ENCODE data around the gene GFAP.

Gene GFAP

GRCh38 chr17:44901411-44901921 is 13.8 kb downstream of the GFAP start:
- H3K79me2 ChIP-seq (ENCODE audit: insufficient read depth, low read length), result peaks cover 27% of the 10 kb centered on the region
- no peaks in the 10 kb centered on the region for H3K27me3 ChIP-seq (ENCODE audit: insufficient read depth, low read length, poor library complexity, severe bottlenecking)
- no peaks in the 10 kb centered on the region for H3K9me2 ChIP-seq (replicated peaks; ENCODE audit: low read depth, low read length)
- H2AFZ ChIP-seq (ENCODE audit: low read length), result no peak overlapping the region
- no peak for TF ChIP-seq EZH2phosphoT487 (IDR thresholded peaks at IDR 0.05; ENCODE audit: borderline replicate concordance)
- TF ChIP-seq, protein P1, sequence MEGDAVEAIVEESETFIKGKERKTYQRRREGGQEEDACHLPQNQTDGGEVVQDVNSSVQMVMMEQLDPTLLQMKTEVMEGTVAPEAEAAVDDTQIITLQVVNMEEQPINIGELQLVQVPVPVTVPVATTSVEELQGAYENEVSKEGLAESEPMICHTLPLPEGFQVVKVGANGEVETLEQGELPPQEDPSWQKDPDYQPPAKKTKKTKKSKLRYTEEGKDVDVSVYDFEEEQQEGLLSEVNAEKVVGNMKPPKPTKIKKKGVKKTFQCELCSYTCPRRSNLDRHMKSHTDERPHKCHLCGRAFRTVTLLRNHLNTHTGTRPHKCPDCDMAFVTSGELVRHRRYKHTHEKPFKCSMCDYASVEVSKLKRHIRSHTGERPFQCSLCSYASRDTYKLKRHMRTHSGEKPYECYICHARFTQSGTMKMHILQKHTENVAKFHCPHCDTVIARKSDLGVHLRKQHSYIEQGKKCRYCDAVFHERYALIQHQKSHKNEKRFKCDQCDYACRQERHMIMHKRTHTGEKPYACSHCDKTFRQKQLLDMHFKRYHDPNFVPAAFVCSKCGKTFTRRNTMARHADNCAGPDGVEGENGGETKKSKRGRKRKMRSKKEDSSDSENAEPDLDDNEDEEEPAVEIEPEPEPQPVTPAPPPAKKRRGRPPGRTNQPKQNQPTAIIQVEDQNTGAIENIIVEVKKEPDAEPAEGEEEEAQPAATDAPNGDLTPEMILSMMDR (conservative IDR thresholded peaks at IDR 0.05; ENCODE audit: low read length), result no peak
- H3K4me1 ChIP-seq (ENCODE audit: insufficient read depth, low read length, poor library complexity, severe bottlenecking), result peaks cover 15% of the 10 kb centered on the region
- no peaks in the 10 kb centered on the region for H4K20me1 ChIP-seq (ENCODE audit: insufficient read depth, low read length, poor library complexity, severe bottlenecking)
- no peaks in the 10 kb centered on the region for H3F3A ChIP-seq (ENCODE audit: low read depth)
- H3K9ac ChIP-seq (ENCODE audit: low read depth, low read length, poor library complexity, severe bottlenecking), result no peak overlapping the region
- no peak overlapping the region for H3K4me2 ChIP-seq (ENCODE audit: low read depth, low read length, poor library complexity, severe bottlenecking)
- no peak overlapping the region for H3K4me3 ChIP-seq (ENCODE audit: low read length, poor library complexity, severe bottlenecking)
- no peaks in the 10 kb centered on the region for H3K9me3 ChIP-seq (ENCODE audit: insufficient read depth, low read depth, low read length)
- no peaks in the 10 kb centered on the region for H3K36me3 ChIP-seq (ENCODE audit: insufficient read depth, low read length)

DNA sequence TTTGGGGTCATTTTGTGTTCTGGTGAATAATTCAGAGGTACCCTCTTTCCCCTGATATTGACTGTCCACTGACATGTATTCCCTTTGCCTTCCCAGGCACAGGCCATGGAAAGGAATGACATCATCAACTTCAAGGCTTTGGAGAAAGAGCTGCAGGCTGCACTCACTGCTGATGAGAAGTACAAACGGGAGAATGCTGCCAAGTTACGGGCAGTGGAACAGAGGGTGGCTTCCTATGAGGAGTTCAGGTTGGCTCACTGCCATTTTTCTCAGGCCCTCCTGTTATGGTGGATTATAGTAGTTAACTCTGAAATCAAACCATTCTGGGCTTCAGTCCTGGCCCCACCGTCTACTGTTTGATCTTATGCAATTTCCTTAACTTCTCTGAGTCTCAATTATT is 14.4 kb downstream of the GFAP start:
- H3K4me2 ChIP-seq (ENCODE audit: low read depth, low read length, poor library complexity, severe bottlenecking), result no peak overlapping the region

DNA sequence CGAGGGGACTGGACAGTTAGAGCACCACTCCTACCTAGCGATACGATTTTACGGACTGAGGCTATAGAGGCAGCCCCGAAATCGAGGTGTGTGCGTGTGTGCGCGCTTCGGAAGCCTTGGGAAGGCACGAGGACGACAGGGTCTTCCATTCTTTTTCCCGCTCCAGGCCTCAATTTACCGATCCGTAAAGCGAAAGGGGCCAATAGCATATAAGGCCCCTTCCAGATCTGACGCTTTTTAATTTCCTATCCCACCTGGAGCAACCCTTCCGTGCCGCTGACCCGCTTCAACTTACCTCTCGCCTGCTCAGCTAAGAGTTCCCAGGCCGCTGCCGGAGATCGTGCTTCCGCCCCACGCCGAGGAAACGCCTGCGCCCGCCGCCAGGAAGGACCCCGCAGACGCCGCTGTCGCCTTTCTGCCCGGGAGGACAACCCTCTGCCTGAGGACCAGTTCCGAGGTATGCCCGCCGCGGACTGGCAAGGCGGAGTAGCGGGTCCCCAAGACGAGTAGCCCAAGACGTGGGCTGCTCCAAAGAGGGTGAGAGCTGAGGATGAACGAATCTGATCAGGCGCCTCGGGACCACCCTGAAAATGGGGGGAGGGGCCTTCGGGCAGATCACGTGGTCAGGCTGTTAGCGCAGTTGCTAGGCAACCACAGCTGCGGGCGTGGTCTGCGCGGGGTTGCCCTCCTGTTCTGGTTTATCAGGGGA is 16.1 kb downstream of the GFAP start, which contains the start of gene EFTUD2:
Gene EFTUD2, minus strand, starts transcription at position 372 of the 709 bp plus-strand sequence. CDS start 4,924 bp downstream, outside the sequence.
- peaks cover 8% of the 10 kb centered on the region for H4K20me1 ChIP-seq (ENCODE audit: insufficient read depth, low read length, poor library complexity, severe bottlenecking)
- H3K27me3 ChIP-seq (ENCODE audit: insufficient read depth, low read length, poor library complexity, severe bottlenecking), result no peaks in the 10 kb centered on the region
- H3K9ac ChIP-seq (ENCODE audit: low read depth, low read length, poor library complexity, severe bottlenecking), result peak within 1 kb of the TSS; percentile 85
- peak within 1 kb of the TSS; percentile 94 for H3K4me3 ChIP-seq (ENCODE audit: low read length, poor library complexity, severe bottlenecking)
- H3K9me2 ChIP-seq (replicated peaks; ENCODE audit: low read depth, low read length), result no peaks in the 10 kb centered on the region
- H2AFZ ChIP-seq (ENCODE audit: low read length), result peak within 1 kb of the TSS; percentile 76
- peaks cover 16% of the 10 kb centered on the region for H3K4me1 ChIP-seq (ENCODE audit: insufficient read depth, low read length, poor library complexity, severe bottlenecking)
- H3K36me3 ChIP-seq (ENCODE audit: insufficient read depth, low read length), result no peaks in the 10 kb centered on the region; the same call in 1 of the 2 replicates
- TF ChIP-seq EZH2phosphoT487 (IDR thresholded peaks at IDR 0.05; ENCODE audit: borderline replicate concordance), result no peak
- TF ChIP-seq, protein P1 (conservative IDR thresholded peaks at IDR 0.05; ENCODE audit: low read length), result no peak
- H3K79me2 ChIP-seq (ENCODE audit: insufficient read depth, low read length), result peaks cover 49% of the 10 kb centered on the region
- peak within 1 kb of the TSS; percentile 83 for H3K4me2 ChIP-seq (ENCODE audit: low read depth, low read length, poor library complexity, severe bottlenecking)
- no peaks in the 10 kb centered on the region for H3K9me3 ChIP-seq (ENCODE audit: insufficient read depth, low read depth, low read length)
- H3F3A ChIP-seq (ENCODE audit: low read depth), result no peaks in the 10 kb centered on the region

More for the DNA sequence above, 14.4 kb downstream of the GFAP start:
- TF ChIP-seq EZH2phosphoT487 (IDR thresholded peaks at IDR 0.05; ENCODE audit: borderline replicate concordance), result no peak
- TF ChIP-seq, protein P1 (conservative IDR thresholded peaks at IDR 0.05; ENCODE audit: low read length), result no peak
- peaks cover 4% of the 10 kb centered on the region for H4K20me1 ChIP-seq (ENCODE audit: insufficient read depth, low read length, poor library complexity, severe bottlenecking)
- H3K27me3 ChIP-seq (ENCODE audit: insufficient read depth, low read length, poor library complexity, severe bottlenecking), result no peaks in the 10 kb centered on the region
- H3K9me2 ChIP-seq (replicated peaks; ENCODE audit: low read depth, low read length), result no peaks in the 10 kb centered on the region
- no peaks in the 10 kb centered on the region for H3F3A ChIP-seq (ENCODE audit: low read depth)
- no peak overlapping the region for H2AFZ ChIP-seq (ENCODE audit: low read length)
- H3K4me1 ChIP-seq (ENCODE audit: insufficient read depth, low read length, poor library complexity, severe bottlenecking), result peaks cover 16% of the 10 kb centered on the region
- peaks cover 33% of the 10 kb centered on the region for H3K79me2 ChIP-seq (ENCODE audit: insufficient read depth, low read length)
- no peak overlapping the region for H3K4me3 ChIP-seq (ENCODE audit: low read length, poor library complexity, severe bottlenecking)
- H3K9ac ChIP-seq (ENCODE audit: low read depth, low read length, poor library complexity, severe bottlenecking), result no peak overlapping the region
- H3K36me3 ChIP-seq (ENCODE audit: insufficient read depth, low read length), result no peaks in the 10 kb centered on the region
- H3K9me3 ChIP-seq (ENCODE audit: insufficient read depth, low read depth, low read length), result no peaks in the 10 kb centered on the region

Data from Loucy (cell line).